ENCODE results near the gene AHRR. TPM values are rescaled to one million over a fixed set of nuclear protein-coding genes. Genes with fewer than 3 reads are reported as not detected.
"Not testable (repeated sequence)": the region's sequence is repeated elsewhere in the genome, so short reads cannot be mapped to it uniquely, and the experiment has no call there.

Gene AHRR
- total RNA-seq, 1 donor from 2014 or later, result 2.6 TPM

DNA sequence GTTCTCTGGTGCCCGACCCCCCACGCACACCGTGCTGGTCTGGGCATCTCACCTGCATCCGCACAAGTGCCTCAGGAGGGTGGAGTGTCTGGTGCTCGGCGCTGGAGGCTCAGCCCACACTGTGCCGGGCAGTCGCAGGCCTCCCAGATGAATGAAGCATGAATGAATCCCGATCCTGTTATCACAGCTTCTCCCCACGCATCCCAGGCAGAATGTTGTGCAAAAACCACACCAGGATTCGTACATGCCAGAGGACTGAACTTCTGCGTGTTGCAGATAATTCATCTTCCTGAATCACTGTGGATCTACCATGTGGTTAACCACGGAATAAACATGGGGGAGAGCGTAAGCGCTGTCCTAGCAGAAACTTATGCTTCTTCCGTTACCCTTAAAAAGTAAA lies 24.6 kb upstream of the AHRR start:
- H3K27me3 ChIP-seq (ENCODE audit: control insufficient read depth, insufficient read depth, low read length); H3K36me3 ChIP-seq (ENCODE audit: control insufficient read depth, insufficient read depth, low read length); H3K4me3 ChIP-seq (ENCODE audit: low read depth, low read length): not testable (repeated sequence)
- peak; percentile 28 for DNase-seq (ENCODE audit: low read depth)

- H3K36me3 ChIP-seq (ENCODE audit: control insufficient read depth, insufficient read depth, low read length); DNase-seq (ENCODE audit: low read depth); H3K27me3 ChIP-seq (ENCODE audit: control insufficient read depth, insufficient read depth, low read length); H3K4me3 ChIP-seq (ENCODE audit: low read depth, low read length): not testable (repeated sequence)
Observed at GRCh38 chr5:297448-297847, 24.1 kb upstream of the AHRR start.

GRCh38 chr5:297991-298736 lies 23.4 kb upstream of the AHRR start:
- not testable (repeated sequence) for H3K36me3 ChIP-seq (ENCODE audit: control insufficient read depth, insufficient read depth, low read length); H3K4me3 ChIP-seq (ENCODE audit: low read depth, low read length); H3K27me3 ChIP-seq (ENCODE audit: control insufficient read depth, insufficient read depth, low read length); DNase-seq (ENCODE audit: low read depth)

GRCh38 chr5:298737-299125 lies 22.8 kb upstream of the AHRR start:
- no peaks in the 10 kb centered on the region for H3K36me3 ChIP-seq (ENCODE audit: control insufficient read depth, insufficient read depth, low read length)
- TF ChIP-seq, protein P1, sequence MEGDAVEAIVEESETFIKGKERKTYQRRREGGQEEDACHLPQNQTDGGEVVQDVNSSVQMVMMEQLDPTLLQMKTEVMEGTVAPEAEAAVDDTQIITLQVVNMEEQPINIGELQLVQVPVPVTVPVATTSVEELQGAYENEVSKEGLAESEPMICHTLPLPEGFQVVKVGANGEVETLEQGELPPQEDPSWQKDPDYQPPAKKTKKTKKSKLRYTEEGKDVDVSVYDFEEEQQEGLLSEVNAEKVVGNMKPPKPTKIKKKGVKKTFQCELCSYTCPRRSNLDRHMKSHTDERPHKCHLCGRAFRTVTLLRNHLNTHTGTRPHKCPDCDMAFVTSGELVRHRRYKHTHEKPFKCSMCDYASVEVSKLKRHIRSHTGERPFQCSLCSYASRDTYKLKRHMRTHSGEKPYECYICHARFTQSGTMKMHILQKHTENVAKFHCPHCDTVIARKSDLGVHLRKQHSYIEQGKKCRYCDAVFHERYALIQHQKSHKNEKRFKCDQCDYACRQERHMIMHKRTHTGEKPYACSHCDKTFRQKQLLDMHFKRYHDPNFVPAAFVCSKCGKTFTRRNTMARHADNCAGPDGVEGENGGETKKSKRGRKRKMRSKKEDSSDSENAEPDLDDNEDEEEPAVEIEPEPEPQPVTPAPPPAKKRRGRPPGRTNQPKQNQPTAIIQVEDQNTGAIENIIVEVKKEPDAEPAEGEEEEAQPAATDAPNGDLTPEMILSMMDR (IDR thresholded peaks at IDR 0.05; ENCODE audit: insufficient read depth, low read length, poor library complexity, severe bottlenecking), result no peak
- DNase-seq (ENCODE audit: low read depth), result no peak
- no peaks in the 10 kb centered on the region for H3K27me3 ChIP-seq (ENCODE audit: control insufficient read depth, insufficient read depth, low read length)
- no peak overlapping the region for H3K4me3 ChIP-seq (ENCODE audit: low read depth, low read length)

DNA sequence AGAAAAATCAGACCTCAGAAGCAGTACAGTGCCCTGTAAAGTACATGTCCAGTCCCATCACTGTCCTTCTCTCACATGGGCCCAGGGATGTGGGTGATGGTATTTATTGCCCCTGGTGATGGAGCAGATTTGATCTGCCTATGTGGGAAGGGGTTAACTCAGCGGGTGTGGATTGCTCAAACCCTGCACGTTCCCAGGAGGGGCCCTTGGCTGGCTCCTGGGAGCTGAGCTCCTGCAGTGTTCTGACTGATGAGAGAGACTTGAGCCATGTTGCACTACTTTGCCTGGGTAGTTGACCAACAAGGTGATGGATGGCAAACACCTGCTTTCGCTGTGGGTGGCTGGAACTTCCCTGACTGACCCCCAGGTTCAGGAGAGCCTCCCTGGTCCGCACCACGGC lies 21.6 kb upstream of the AHRR start:
- DNase-seq (ENCODE audit: low read depth); H3K36me3 ChIP-seq (ENCODE audit: control insufficient read depth, insufficient read depth, low read length); H3K27me3 ChIP-seq (ENCODE audit: control insufficient read depth, insufficient read depth, low read length); H3K4me3 ChIP-seq (ENCODE audit: low read depth, low read length): not testable (repeated sequence)

DNA sequence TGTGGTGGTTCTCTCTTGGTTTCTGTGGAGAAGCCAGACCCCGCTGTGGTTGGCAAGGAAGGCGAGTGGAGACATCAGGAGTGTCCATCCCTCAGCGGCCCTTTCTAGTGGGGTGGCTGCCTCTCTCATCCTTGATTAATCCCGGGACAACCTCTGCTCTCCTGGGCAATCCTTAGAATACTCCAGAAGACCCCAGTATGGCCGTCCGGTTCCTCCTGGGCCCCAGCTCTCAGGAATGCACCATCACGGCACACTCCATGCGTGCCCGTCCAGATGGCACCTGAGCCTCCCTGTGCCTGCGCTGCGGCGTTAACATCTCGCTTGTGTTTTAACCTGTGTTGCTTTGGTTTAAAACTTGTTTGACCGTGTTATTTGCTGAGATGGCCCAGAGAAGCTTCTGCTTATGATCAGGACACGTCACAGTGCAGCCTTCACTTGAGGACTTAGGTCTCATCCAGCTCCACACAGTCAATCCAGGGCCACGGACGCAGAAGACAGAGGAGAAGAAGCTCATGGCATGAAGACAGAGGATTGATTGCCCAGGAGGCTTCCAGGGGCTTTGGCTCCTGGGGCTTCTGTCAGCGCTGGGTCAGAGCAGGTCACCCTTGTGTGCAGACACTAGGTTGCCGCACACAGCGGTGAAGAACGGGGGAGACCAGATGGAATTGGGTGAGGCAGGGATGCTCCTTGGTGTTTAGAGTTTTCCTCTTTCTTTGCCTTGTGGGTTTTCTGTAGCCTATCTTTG lies 20.7 kb upstream of the AHRR start:
- not testable (repeated sequence) for H3K36me3 ChIP-seq (ENCODE audit: control insufficient read depth, insufficient read depth, low read length); H3K27me3 ChIP-seq (ENCODE audit: control insufficient read depth, insufficient read depth, low read length); H3K4me3 ChIP-seq (ENCODE audit: low read depth, low read length); DNase-seq (ENCODE audit: low read depth)

GRCh38 chr5:302416-302815 lies 19.1 kb upstream of the AHRR start:
- not testable (repeated sequence) for DNase-seq (ENCODE audit: low read depth); H3K27me3 ChIP-seq (ENCODE audit: control insufficient read depth, insufficient read depth, low read length); H3K4me3 ChIP-seq (ENCODE audit: low read depth, low read length); H3K36me3 ChIP-seq (ENCODE audit: control insufficient read depth, insufficient read depth, low read length)

DNA sequence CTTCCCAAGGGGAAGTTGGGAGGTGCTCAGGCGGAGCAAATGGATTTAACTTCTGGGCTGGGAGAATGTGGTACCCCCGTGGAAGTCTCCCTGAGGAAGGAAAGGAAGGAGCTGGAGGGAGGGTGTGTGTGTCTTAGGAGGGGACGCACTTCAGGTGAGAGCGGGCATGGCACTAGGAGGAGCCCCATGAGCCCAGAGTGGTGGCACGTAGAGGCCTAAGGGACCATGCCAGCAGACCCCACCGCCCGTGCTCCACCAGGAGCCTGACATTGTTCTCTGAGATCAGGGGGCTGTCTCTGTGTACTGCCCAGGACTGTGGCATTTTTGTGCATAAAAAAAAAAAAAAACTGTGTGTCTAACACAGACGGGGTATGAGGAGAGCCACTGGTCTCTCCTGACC lies 18.5 kb upstream of the AHRR start:
- H3K27me3 ChIP-seq (ENCODE audit: control insufficient read depth, insufficient read depth, low read length), result no peaks in the 10 kb centered on the region
- peaks cover 3% of the 10 kb centered on the region for H3K36me3 ChIP-seq (ENCODE audit: control insufficient read depth, insufficient read depth, low read length)
- no peak overlapping the region for H3K4me3 ChIP-seq (ENCODE audit: low read depth, low read length)
- DNase-seq (ENCODE audit: low read depth), result no peak
- TF ChIP-seq, protein P1 (IDR thresholded peaks at IDR 0.05; ENCODE audit: insufficient read depth, low read length, poor library complexity, severe bottlenecking), result no peak

DNA sequence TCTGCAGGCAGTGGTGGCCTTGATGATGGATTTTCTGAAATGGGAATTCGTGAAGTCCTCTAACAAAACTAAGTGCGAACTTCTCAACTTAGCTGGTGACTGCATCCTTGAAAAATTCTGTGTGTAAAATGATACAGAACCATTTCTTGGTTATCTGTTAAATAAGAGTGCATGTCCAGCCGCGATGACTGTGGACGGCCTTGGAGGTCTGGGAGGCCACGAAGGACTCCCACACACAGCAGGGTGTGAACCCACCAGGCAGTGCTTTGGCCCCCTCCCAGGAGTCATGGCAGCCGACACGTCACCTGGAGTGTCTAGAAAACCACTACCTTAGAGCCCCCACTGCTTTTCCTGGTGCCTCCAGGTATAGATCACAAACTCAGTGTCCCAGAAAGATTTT lies 17.8 kb upstream of the AHRR start:
- H3K4me3 ChIP-seq (ENCODE audit: low read depth, low read length); H3K36me3 ChIP-seq (ENCODE audit: control insufficient read depth, insufficient read depth, low read length); H3K27me3 ChIP-seq (ENCODE audit: control insufficient read depth, insufficient read depth, low read length); DNase-seq (ENCODE audit: low read depth): not testable (repeated sequence)
